ENCODE measurements around the gene IFITM5.
"Not testable (repeated sequence)": the region's sequence is repeated elsewhere in the genome, so short reads cannot be mapped to it uniquely, and the experiment has no call there.

IFITM5 gene

DNA sequence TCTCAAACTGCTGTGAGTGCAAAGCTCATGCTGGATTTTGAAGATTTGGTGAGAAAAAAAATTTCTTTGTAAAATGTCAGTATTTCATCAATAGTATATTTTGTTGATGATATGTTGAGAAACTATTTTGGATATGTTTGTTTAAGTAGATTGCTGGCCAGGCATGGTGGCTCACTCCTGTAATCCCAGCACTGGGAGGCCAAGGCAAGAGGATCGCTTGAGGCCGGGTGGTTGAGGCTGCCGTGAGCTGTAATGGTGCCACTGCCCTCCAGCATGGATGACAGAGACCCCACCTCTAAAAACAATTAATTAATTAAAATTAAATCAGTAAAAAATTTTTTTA is 28.2 kb upstream of the IFITM5 start:
- no peak for DNase-seq

DNA sequence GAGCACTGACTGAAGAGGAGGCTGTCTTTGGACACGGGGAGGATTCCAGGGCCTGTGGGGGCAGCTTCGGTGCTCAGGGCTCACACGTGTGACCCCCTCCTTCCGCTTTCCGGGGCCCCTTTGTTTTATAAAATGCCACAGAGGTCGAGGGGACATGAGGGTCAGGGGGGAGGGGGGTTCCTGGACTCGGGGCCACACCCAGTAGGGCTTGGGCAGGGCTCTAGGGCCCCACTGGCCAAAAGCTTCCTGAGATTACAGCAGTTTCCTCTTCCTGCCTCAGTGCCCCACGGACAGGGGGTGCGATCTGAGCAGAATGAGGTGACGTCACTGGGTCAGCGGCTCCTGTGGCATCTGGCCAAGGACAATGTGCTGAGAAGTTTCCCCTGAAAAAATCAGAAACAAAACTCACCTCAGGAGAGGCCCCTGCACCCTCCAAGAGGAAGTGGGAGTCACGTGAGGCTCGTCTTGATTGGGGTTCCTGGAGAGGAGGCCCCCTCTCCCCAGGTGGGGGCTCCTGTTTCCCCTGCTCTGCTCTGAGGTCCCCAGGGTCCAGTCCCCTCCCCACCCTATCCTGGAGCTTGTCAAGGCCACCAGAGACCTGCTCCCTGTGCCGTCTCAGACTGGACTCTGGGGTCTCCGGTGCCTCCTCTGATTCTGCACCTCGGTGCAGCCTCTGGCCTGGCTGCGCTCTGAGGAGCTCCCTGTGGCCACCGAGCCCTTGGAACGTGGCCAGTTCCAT is 27.7 kb upstream of the IFITM5 start:
- DNase-seq = no peak

DNA sequence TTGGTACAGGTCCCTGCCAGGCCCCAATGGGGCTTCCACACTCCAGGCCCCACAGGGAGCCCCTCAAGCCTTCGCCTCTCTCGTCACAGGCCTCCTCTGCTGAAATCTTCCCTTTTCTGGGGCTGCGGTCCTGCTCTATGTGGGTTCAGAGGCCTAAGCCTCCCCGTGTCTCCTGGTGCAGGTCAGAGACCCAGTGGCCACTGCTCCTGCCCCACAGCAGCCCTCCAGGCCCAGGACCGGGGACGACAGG is 27.2 kb upstream of the IFITM5 start:
- DNase-seq = no peak

DNA sequence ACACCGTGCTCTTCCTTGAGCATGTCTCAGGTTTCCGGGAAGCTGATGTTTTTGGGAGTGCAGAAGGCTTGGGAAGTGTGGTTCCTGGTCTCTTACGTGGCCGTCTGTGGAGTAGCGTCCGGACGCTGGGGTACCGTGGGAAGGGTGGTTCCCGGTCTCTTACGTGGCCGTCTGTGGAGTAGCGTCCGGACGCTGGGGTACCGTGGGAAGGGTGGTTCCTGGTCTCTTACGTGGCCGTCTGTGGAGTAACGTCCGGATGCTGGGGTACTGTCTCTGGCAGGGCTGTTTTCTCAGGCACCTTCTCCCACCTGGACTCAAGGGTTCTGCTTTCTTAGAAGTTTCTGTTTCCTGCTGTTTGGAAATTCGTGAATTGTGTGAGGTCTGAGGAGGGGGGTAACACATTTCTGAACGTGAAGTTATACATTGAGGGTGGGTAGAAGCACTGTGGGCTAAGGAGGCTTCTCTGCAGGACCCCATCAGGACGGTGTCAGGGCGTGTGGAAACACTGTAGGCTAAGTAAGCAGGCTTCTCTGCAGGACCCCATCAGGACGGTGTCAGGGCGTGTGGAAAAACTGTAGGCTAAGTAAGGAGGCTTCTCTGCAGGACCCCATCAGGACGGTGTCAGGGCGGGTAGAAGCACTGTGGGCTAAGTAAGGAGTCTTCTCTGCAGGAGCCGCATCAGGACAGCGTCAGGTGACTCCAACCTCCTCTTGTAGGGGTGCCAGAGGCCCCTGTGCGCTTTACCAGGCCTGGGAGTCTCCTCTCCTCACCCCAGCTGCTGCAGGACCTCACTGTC is 26.7 kb upstream of the IFITM5 start:
- no peak for DNase-seq

DNA sequence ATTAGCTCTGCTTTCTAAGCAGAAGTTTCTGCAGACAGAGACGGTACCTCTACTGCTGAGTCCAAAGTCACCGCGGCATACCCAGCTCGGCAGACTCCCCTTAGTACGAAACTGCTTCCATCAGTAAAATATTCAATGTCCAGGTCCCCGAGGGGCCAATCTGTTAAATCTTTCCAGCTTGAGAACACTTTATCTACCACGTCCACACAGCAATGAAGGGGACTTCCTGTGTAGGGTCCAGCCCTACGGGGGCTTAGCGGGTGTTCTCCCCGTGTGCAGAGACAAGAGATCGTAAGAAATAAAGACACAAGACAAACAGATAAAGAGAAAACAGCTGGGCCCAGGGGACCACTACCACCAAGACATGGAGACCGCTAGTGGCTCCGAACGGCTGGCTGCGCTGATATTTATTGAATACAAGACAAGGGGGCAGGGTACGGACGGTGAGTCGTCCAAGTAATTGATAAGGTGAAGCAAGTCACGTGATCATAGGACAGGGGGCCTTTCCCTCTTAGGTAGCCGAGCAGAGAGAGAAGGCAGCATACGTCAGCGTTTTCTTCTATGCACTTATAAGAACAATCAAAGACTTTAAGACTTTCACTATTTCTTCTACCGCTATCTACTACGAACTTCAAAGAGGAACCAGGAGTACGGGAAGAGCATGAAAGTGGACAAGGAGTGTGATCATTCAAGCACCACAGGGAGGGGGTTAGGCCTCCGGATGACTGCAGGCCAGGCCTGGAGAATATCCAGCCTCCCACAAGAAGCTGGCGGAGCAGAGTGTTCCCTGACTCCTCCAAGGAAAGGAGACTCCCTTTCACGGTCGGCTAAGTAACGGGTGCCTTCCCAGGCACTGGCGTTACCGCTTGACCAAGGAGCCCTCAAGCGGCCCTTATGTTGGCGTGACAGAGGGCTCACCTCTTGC is 25.5 kb upstream of the IFITM5 start:
- not testable (repeated sequence) for DNase-seq

DNA sequence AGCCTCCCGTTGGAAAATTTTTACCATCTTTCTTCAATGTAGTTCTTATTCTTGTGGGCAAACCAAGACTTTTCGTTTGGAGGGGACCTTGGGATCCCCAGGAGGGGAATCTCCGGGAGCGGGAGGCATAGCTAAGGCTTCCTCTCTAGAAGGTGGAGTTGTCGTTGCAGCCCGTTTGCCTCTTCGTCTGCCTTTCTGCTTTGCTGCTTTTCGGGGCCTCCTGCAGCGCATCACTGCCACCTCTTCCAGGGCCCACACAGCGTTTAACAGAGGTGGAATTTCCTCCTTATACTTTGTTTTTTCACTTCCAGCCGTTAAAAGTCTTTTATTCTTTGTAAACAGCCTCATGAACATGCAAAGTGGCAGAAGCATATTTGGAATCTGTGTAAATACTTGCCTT is 24.8 kb upstream of the IFITM5 start:
- no peak for DNase-seq

DNA sequence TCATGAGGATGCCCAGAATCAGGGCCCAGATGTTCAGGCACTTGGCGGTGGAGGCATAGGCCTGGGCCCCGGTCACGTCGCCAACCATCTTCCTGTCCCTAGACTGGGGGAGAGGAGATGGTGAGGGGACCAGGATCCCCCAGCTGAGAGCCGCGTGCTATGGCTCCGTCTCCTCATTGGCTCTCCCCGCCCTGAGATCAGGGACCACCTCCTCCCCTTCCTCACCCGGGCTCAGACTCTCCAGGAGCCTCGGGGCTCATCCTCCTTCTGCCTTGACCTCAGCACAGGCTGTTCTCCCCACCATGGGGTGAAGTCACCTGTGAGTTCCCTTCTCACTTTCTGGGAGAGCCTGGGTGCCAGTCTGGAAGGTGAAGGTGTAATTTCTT is 20.6 kb upstream of the IFITM5 start:
- DNase-seq = not testable (repeated sequence)

DNA sequence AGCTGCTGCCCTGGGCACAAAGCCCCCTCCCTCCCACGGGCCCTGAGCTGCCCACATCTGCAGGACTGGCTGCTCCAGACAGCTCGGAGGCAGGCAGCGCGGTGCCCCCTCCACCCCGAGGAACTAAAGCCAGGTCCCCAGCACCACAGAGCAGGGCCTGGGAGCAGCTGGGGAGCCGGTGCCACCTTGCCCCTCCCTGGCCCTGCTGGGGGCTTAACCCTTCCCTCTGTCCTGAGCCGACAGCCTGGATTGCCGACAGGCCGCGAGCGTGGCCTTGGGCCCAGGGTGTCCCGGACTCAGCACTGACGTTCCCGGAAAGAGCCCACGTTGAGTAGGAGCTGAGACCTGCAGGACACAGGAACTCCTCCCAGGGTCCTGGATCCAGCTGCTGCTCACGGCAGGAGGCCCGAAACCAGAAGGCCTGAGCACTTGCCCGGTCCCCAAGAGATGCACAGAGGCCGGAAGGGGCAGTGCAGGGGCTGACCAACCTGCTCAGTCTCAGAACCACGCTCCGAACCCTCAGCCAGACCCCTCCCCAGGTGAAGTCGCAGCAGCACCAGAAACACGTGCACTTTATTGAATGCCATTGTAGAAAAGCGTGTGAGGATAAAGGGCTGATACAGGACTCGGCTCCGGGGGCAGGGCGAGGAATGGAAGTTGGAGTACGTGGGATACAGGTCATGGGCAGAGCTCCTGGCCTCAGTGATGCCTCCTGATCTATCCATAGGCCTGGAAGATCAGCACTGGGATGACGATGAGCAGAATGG is 20.0 kb upstream of the IFITM5 start:
- not testable (repeated sequence) for DNase-seq

DNA sequence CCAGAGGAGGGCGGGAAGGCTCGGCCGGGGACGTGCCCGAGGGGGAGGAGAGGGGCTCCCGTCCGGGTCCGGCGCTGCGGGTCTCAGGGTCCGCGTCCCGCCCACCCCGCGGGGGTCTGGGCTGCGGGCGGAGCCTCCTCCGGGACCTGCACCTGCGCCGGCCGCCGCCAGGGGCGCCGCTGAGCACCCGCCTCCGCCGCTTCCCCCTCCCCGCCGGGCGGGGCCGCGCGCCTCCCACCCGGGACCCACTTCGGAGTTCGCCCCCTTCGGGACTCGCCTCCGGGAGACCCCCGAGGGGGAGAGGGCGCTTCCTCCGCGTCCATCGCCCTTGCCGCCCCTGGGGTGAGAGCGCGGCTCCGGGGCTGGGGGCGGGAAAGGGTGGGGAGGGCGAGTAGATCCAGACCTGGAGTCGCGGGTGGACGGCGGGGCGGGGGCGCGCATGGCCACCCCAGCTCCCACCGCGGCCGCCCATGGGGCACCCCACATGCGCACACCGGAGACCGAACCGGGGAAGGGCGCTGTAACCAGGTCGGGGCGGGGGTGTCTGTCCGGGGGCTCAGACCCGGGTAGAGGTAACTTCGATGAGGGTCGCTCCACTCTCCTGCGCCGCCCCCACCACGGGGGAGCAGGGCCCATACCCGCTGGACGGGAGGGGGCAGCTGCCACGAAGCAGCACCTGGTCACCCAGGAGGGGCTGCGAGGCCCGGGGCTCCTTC is 19.2 kb upstream of the IFITM5 start:
- not testable (repeated sequence) for DNase-seq

DNA sequence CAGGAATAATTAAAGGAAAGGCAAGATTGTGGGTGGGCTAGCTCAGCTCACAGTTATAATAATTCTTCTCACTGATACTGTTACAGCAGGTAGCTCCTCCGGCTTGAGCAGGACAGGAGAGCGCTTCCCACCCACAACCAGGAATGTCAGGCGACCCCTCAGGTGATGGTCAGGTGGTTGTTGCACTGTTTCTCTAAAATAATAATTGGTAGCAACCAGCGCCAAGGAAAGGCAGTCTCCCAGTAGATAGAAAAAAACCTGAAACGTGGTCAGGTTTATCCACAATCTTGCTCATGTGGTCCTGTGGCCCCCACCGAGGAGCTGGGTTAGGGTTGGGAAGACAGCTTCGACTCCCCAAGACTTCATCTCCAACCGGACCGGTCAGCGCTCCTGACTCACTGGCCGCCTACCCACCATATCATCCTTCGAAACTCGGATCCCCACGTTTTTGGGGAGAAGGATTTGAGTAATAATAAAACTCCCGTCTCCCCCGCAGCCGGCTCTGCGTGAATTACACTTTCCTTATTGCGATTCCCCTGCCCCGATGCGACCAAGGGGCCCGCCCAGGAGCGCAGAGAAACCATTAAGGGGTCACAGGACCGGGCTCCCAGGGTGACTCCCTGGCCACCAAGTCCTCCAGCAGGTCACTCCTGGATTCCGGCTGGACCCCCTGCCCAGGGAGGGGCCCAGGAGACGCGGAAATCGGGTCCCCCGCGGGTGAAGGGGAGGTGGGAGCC is 18.5 kb upstream of the IFITM5 start:
- peak; percentile 42 for DNase-seq

DNA sequence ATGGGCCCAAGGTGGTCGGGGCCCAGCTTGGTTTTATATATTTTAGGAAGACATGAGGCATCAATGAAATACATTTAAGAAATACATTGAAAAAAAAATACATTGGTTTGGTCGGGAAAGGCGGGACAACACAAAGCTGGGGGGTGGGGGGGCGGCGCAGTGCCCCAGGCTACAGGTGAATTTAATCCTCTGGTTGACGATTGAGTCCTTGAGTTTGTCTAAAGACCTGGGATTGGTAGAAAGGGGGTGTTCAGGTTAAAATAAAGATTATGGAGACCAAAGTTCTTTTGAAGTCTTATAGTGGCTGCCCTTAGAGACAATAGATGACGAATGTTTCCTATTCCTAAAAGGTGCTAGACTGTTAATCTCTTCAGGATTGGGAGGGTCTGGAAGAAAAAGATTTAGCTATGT is 17.6 kb upstream of the IFITM5 start:
- no peak for DNase-seq

DNA sequence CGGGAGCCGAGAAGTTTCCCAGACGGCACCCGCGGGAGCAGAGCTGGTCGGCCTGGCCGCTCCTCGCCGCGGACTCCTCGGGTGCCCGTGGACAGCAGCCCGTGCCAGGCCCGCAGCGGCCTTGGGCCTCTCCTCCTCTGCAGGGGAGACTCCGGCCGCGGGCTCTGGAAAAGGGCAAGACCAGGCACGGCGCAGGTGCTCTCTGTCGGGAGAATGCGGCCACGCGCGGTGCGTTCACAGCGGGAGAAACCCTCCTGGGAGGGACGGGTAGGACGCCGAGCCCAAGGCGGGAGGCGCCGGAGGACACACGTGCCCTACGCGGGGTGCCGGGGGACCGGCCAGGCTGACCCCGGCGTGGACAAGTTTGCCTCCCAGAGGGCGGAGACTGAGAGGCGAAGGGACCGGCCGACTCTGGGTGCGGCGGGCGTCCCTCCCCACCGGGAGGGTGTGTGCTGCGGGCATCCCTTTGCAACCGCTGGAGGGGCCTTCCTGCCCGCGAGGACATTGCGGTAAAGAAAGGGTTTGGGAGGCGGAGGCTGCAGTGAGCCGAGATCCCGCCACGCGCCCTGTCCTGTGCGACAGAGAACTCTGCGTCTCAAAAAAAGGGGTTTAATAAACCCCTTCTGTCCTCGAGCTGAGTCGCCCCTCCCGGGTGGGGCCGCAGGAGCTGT is 16.8 kb upstream of the IFITM5 start:
- DNase-seq = peak; percentile 30

DNA sequence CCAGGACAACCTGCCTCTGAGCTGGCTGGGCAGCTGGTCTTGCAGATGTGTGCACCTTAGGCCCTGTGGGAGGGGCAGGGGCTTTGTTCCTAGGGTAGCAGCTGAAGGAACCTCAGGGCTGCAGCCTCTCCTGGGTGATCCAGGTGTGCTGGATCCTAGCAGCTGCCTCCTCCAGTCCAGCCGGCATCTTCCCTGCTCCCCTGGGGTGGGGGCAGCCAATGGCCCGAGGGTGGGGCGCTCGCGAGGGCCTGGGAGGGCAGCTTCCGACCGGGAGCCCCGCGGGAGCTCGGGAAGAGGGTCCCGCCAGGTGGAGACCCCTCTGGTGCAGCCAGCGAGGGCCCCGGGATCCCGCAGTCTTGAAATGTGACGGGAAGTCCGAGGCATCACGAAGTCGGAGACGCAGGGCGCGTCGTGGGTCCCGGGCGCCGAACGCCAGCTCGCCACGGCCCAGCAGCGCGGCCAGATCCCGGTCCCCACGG is 16.2 kb upstream of the IFITM5 start:
- peak; percentile 38 for DNase-seq

DNA sequence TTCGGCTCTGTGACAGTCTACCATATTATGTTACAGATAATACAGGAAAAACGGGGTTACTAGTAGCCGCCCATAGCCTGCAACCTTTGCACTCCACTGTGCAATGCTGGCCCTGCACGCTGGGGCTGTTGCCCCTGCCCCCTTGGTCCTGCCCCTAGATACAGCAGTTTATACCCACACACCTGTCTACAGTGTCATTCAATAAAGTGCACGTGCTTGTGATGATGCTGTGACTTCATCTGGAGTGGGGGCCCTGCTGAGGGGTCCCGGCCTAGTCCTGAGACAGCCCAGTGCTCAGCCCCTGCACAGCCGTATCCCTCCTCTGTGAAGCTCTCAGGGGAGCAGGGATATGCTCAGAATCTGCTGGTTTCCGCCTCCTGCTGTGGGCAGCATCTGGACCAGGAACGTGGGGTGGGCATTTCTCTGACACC is 15.7 kb upstream of the IFITM5 start:
- DNase-seq = peak; percentile 32

DNA sequence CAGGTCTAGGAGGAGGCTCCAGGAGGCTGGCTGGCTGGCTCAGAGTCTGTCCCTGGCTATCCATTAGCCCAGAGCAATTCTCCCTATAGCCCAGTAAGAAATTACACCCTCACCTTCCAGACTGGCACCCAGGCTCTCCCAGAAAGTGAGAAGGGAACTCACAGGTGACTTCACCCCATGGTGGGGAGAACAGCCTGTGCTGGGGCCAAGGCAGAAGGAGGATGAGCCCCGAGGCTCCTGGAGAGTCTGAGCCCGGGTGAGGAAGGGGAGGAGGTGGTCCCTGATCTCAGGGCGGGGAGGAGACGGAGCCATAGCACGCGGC is 15.2 kb upstream of the IFITM5 start:
- not testable (repeated sequence) for DNase-seq

DNA sequence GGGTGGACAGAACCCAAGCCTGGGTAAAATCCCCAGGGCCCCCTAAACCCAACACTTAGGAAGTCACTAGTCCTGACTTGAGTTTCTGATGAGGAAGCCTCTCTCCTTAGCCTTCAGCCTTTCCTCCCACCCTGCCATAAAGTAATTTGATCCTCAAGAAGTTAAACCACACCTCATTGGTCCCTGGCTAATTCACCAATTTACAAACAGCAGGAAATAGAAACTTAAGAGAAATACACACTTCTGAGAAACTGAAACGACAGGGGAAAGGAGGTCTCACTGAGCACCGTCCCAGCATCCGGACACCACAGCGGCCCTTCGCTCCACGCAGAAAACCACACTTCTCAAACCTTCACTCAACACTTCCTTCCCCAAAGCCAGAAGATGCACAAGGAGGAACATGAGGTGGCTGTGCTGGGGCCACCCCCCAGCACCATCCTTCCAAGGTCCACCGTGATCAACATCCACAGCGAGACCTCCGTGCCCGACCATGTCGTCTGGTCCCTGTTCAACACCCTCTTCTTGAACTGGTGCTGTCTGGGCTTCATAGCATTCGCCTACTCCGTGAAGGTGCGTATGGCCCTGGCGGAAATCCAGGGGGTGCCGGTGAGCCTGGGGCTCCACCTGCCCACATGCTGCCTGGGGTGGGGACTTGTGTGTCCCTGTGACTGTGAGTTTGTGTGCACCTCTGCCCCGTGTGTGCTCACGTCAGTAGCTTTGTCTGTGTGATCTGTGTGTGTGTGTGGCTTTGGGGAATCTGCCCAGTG is 14.6 kb upstream of the IFITM5 start, which contains the start of gene IFITM1:
Gene IFITM1, plus strand, starts transcription at position 254 of the 767 bp plus-strand sequence. Its CDS starts 131 bp downstream, at position 385.
- no peak for DNase-seq

DNA sequence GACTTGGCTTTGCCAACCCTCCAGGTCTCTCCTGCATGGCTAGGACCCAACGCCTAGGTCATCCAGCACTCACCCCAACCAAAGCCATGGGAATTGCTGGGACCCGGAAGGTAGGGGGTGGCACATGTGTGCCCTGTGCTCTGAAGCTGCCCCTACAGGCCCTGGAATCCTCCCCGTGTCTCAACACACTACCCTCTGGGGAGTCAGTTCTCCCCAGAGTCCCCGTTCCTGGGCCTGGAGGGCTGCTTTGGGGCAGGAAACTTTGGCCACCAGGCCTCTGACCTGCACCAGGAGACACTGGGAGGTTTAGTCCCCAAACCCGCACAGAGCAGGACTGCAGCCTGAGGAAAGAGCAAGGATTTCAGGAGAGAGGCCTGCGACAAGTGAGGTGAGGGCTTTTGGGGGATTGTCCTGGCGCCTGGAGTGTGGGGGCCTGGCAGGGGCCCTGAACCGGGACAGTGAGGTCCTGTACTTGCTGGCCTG is 14.0 kb upstream of the IFITM5 start:
- DNase-seq = peak; percentile 38

DNA sequence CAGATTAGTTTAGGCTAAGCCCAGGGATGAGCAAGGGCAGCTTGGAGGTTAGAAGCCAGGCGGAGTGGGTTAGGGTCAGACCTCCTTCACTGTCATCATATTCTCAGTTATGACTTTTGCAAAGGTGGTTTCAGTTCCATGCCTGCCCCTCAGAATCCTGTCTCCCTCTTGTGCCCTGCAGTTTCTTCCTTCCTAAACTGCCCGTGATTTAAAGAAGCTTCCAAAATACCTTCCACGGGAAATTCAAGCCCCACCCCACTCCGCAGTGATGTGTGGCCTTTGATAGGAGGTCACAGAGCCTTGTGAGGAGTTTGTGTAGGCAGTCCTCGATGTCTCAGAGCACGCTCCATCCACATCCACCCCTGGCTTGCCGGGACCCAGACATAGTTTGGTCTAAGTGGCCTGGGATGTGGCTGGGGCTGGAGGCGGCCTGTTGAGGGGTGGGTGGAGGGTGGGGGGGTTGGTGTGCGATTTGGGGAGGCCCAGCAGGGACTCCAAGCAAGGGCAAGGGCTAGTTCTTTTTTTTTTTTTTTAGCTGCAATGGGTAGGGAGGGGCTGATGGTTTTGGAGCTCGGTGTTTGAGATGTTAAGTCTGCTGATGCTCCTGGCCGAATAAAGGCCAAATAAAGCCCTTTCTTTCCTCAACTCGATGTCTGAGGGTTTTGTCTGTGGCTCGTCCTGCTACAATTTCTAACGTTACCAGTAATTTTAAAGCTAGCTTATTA is 12.9 kb upstream of the IFITM5 start:
- DNase-seq = peak; percentile 38
